Fibroblast of lung (primary cell): Measurements from ENCODE around the gene ASAP2. TPM values are rescaled to one million over a fixed set of nuclear protein-coding genes. Genes with fewer than 3 reads are reported as not detected.

Source experiments
- DNase-seq, 2 donors: peaks; one replicate each; pipeline versions ENCODE4 v3.0.0 to v3.0.0-alpha.2; 2010; ENCODE audit warnings: low read depth in 2 of 2
- H2AFZ ChIP-seq: 2 replicates; pipeline ENCODE4 v1.5.1; 2012; ENCODE audit warnings: low read length, control low read depth, inconsistent platforms
- H3K27ac ChIP-seq: 2 replicates; pipeline ENCODE4 v1.5.1; 2011; ENCODE audit warnings: low read length, control low read depth; ENCODE audit not compliant: insufficient read depth
- H3K27me3 ChIP-seq: 2 replicates; pipeline ENCODE4 v1.5.1; 2011; ENCODE audit warnings: mild to moderate bottlenecking, low read length; ENCODE audit not compliant: control insufficient read depth, insufficient read depth
- H3K36me3 ChIP-seq: 2 replicates; pipeline ENCODE4 v1.5.1; 2011; ENCODE audit warnings: low read length; ENCODE audit not compliant: control insufficient read depth, insufficient read depth
- H3K4me1 ChIP-seq: 2 replicates; pipeline ENCODE4 v1.5.1; 2011; ENCODE audit warnings: low read length; ENCODE audit not compliant: control insufficient read depth, insufficient read depth; ENCODE audit errors: extremely low read depth
- H3K4me2 ChIP-seq: 2 replicates; pipeline ENCODE4 v1.5.1; 2011; ENCODE audit warnings: low read length, control low read depth; ENCODE audit not compliant: insufficient read depth; ENCODE audit errors: extremely low read depth
- H3K4me3 ChIP-seq, 4 experiments: fragments of 200-600 bp in 1 of 4; sonication (generic) in 1 of 4; replicated peaks in 1 of 4; 2 replicates each; pipeline ENCODE4 v1.5.1; 2011 to 2016; ENCODE audit warnings: low read length in 4 of 4, low read depth in 3 of 4, mild to moderate bottlenecking in 3 of 4, control low read depth in 2 of 4, inconsistent platforms in 1 of 4, mixed read lengths in 1 of 4; ENCODE audit not compliant: insufficient read depth in 1 of 4; ENCODE audit errors: control extremely low read depth in 1 of 4
- H3K79me2 ChIP-seq: 2 replicates; pipeline ENCODE4 v1.5.1; 2012; ENCODE audit warnings: mild to moderate bottlenecking, low read length, inconsistent platforms; ENCODE audit not compliant: control insufficient read depth, insufficient read depth
- H3K9ac ChIP-seq: 2 replicates; pipeline ENCODE4 v1.5.1; 2011; ENCODE audit warnings: mild to moderate bottlenecking, low read length, control low read depth; ENCODE audit not compliant: insufficient read depth
- H3K9me3 ChIP-seq: 2 replicates; pipeline ENCODE4 v1.5.1; 2012; ENCODE audit warnings: low read depth, low read length; ENCODE audit not compliant: control insufficient read depth, insufficient read depth
- H4K20me1 ChIP-seq: 2 replicates; pipeline ENCODE4 v1.5.1; 2011; ENCODE audit warnings: low read length; ENCODE audit not compliant: control insufficient read depth, insufficient read depth; ENCODE audit errors: extremely low read depth
- EZH2 ChIP-seq: IDR thresholded peaks from 2 replicates; pipeline ENCODE4 v1.5.1; 2012; ENCODE audit warnings: low read length, control low read depth, mild to moderate bottlenecking; ENCODE audit errors: missing control alignments
- polyA plus RNA-seq, 2 donors: library from polyadenylated mRNA; depleted of rRNA in 1 of 2; stranded (reverse) in 1 of 2; unstranded in 1 of 2; fragments of >200 nt; gene quantifications; 2 replicates each; pipeline ENCODE4 v1.2.1, GENCODE V29; 2011 to 2012; ENCODE audit warnings: missing spikeins in 1 of 2
- total RNA-seq: library from RNA; depleted of rRNA; stranded (reverse); fragments of >200 nt; gene quantifications from 2 replicates; pipeline ENCODE4 v1.2.1, GENCODE V29; 2014
- TF ChIP-seq, protein P1 (sequence below), 2 donors: IDR thresholded peaks in 1 of 2; conservative IDR thresholded peaks in 1 of 2; 1 replicate in 1 of 2; 2 replicates in 1 of 2; pipeline ENCODE4 v1.5.1; 2011 to 2012; ENCODE audit warnings: low read length in 2 of 2, control low read depth in 1 of 2, inconsistent platforms in 1 of 2, low read depth in 1 of 2, mild to moderate bottlenecking in 1 of 2

ASAP2 gene
- total and polyA plus RNA-seq, 2 donors (not counting 1 experiment from before 2014, with no cell fraction given): 19.2 to 19.9 TPM

DNA sequence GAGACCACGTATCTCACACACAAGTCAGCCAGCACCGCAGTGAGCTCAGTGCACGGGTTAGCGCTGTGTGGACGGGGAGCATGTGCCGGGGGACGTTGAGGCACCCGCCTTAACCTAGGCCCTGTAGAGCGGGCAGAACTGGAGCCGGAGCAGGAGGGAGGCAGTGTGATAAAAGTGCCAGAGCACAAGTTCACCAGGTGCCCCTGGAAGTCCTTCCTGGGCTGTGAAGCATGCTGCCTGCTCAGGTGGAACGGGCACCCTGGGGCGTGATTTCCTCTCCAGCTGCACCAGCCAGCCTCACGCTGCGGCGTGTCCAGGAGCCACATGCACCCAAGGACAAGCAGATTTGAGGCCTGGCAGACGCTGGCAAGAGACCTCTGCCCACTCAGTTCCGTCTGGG is 166.4 kb downstream of the ASAP2 start:
- DNase-seq: no peak
- H3K9me3 ChIP-seq: no peaks in the 10 kb centered on the region
- no peak overlapping the region for H2AFZ ChIP-seq
- no peak overlapping the region for H3K4me2 ChIP-seq
- H3K27ac ChIP-seq: no peak overlapping the region
- H4K20me1 ChIP-seq: no peaks in the 10 kb centered on the region
- H3K79me2 ChIP-seq: no peaks in the 10 kb centered on the region
- H3K27me3 ChIP-seq: no peaks in the 10 kb centered on the region
- H3K36me3 ChIP-seq: peaks cover 5% of the 10 kb centered on the region
- peaks cover 12% of the 10 kb centered on the region for H3K4me1 ChIP-seq
- TF ChIP-seq, protein P1, sequence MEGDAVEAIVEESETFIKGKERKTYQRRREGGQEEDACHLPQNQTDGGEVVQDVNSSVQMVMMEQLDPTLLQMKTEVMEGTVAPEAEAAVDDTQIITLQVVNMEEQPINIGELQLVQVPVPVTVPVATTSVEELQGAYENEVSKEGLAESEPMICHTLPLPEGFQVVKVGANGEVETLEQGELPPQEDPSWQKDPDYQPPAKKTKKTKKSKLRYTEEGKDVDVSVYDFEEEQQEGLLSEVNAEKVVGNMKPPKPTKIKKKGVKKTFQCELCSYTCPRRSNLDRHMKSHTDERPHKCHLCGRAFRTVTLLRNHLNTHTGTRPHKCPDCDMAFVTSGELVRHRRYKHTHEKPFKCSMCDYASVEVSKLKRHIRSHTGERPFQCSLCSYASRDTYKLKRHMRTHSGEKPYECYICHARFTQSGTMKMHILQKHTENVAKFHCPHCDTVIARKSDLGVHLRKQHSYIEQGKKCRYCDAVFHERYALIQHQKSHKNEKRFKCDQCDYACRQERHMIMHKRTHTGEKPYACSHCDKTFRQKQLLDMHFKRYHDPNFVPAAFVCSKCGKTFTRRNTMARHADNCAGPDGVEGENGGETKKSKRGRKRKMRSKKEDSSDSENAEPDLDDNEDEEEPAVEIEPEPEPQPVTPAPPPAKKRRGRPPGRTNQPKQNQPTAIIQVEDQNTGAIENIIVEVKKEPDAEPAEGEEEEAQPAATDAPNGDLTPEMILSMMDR (conservative IDR thresholded peaks at IDR 0.05 in 1 of 2, IDR thresholded peaks at IDR 0.05 in 1 of 2; ENCODE audit: low read depth in 1 of 2, low read length in 2 of 2): no peak
- TF ChIP-seq EZH2: no peak
- H3K4me3 ChIP-seq: no peak overlapping the region
- no peak overlapping the region for H3K9ac ChIP-seq

DNA sequence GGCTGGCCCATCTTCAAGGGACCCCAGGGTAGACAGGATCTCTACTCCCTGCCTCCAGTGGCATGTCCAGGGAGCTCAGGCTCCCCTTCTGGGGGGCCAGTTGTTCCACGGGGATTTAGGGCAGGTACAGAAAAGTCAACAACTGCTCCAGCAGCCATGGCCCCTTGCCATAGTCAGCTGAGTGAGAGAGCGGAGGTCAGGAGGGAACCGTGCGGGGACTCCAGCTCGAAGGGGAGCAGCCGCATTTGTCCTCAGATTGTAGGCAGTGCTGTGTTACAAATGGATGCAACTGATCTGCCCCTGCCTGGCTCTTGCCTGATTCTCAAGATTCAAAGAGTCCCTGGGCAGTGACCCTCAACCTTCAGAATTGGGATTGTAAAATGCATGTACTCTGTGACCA is 166.9 kb downstream of the ASAP2 start:
- Histone ChIP-seq H3K79me2 (no peaks in the 10 kb centered on the region), H3K4me1 (peaks cover 13% of the 10 kb centered on the region), H2AFZ (no peak overlapping the region), H3K4me2 (no peak overlapping the region), H3K27me3 (no peaks in the 10 kb centered on the region), H3K9me3 (no peaks in the 10 kb centered on the region), H3K9ac (no peak overlapping the region), H3K4me3 (no peak overlapping the region), H4K20me1 (no peaks in the 10 kb centered on the region), H3K36me3 (peaks cover 5% of the 10 kb centered on the region), H3K27ac (no peak overlapping the region)
- TF ChIP-seq EZH2: no peak
- DNase-seq: no peak

DNA sequence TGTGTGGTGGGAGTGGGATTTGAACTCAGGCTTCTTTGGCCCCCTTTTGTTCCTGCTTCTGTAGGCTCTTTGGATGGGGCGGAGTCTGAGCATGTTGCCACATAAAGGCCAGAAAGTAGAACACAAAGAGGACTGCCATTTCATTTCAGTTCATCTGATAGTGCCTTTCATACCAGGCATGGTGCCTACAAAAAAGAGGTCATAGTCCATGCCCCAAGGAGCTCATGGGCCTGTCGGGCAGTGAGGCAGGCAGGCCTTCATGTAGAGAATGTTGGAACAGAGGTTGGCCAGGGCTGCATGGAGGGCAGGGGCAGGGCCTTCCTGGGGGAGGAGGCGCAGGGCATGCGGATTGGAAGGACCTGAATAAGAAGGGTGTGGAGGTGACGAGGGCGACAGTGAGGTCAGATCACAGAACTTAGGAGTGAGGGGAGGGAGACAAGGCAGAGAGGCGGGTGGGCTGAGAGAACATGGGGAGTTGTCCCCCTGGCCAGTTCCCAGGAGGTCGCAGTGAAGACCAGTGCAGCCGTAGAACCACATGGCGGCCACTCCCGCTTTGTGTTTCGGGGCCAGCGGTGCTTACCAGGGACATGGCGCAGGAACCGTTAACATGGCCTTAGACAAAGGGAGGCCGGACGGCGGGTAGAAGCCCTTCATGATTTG is 167.6 kb downstream of the ASAP2 start:
- no peak overlapping the region for H2AFZ ChIP-seq
- no peak overlapping the region for H3K27ac ChIP-seq
- no peak overlapping the region for H3K4me3 ChIP-seq
- H3K9ac ChIP-seq: no peak overlapping the region
- H3K27me3 ChIP-seq: no peaks in the 10 kb centered on the region
- DNase-seq: no peak
- H3K4me1 ChIP-seq: peaks cover 20% of the 10 kb centered on the region
- H3K4me2 ChIP-seq: no peak overlapping the region
- no peaks in the 10 kb centered on the region for H3K79me2 ChIP-seq
- H4K20me1 ChIP-seq: no peaks in the 10 kb centered on the region
- TF ChIP-seq EZH2: no peak
- TF ChIP-seq, protein P1 (conservative IDR thresholded peaks at IDR 0.05 in 1 of 2, IDR thresholded peaks at IDR 0.05 in 1 of 2; ENCODE audit: low read depth in 1 of 2, low read length in 2 of 2): no peak
- no peaks in the 10 kb centered on the region for H3K9me3 ChIP-seq
- H3K36me3 ChIP-seq: peaks cover 10% of the 10 kb centered on the region
